Measurements from ENCODE around the gene SLC39A1. TPM values are rescaled to one million over a fixed set of nuclear protein-coding genes. Genes with fewer than 3 reads are reported as not detected.

SLC39A1 gene
- total and polyA plus RNA-seq, 2 of the 8 experiments (the other 6 are each of a cell fraction or from before 2014, with no cell fraction given), result 238 to 337 TPM

DNA sequence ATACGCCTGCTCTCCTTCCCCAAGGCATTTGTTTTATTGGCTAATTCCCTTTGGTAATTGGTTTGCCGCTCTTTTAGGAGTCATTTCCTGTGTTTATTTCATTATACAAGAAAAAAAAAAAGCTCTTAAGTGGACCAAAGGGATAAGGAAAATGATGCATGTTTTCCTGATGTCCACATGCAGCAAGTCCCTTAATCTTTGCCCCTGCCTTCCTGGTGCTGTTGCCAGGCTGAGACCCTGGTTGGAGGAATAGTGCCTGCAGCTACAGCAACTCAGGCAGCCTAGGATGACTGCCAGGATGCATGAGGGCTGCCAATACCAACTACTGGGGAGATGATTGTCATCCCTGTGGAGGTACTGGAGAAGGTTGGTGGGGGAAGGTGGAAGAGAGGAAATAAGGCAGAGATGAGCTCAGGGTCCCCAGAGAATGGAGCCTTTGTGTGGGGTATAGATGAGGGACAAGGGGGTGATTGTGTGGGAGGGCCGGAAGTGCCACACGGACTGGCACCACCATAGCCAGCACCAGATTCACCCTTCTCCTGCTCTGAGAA is 34.5 kb downstream of the SLC39A1 start (continued):
- no peak for TF ChIP-seq SIN3A (conservative IDR thresholded peaks at IDR 0.05 in 1 of 2, IDR thresholded peaks at IDR 0.05 in 1 of 2; ENCODE audit: low read depth in 1 of 2, low read length in 2 of 2)
- TF ChIP-seq, protein P1, sequence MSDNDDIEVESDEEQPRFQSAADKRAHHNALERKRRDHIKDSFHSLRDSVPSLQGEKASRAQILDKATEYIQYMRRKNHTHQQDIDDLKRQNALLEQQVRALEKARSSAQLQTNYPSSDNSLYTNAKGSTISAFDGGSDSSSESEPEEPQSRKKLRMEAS (IDR thresholded peaks at IDR 0.05), result no peak
- no peak for TF ChIP-seq RAD21 (IDR thresholded peaks at IDR 0.05 in 1 of 2, conservative IDR thresholded peaks at IDR 0.05 in 1 of 2; ENCODE audit: low read depth in 2 of 2, low read length in 2 of 2)
- TF ChIP-seq BCL11A (IDR thresholded peaks at IDR 0.05; ENCODE audit: low read depth in 2 of 2, low read length in 2 of 2), result no peak
- TF ChIP-seq SIX5 (IDR thresholded peaks at IDR 0.05; ENCODE audit: low read depth, low read length), result no peak
